Dermis microvascular lymphatic vessel endothelial cell (primary cell): ENCODE measurements around the gene IRAK1. TPM values are rescaled to one million over a fixed set of nuclear protein-coding genes. Genes with fewer than 3 reads are reported as not detected.
A peak's percentile ranks its signal among the peaks of the same experiment; 100 is the strongest.

Source experiments
- DNase-seq, 2 donors: peaks; one replicate each; pipeline versions ENCODE4 v3.0.0 to v3.0.0-alpha.2; 2010; ENCODE audit warnings: low read depth in 2 of 2
- total RNA-seq: library from RNA; depleted of rRNA; stranded (reverse); fragments of >200 nt; gene quantifications from 2 replicates; pipeline ENCODE4 v1.2.1, GENCODE V29; 2014

The IRAK1 gene
- total RNA-seq, result 52.2 and 56.6 TPM in 2 replicates

DNA sequence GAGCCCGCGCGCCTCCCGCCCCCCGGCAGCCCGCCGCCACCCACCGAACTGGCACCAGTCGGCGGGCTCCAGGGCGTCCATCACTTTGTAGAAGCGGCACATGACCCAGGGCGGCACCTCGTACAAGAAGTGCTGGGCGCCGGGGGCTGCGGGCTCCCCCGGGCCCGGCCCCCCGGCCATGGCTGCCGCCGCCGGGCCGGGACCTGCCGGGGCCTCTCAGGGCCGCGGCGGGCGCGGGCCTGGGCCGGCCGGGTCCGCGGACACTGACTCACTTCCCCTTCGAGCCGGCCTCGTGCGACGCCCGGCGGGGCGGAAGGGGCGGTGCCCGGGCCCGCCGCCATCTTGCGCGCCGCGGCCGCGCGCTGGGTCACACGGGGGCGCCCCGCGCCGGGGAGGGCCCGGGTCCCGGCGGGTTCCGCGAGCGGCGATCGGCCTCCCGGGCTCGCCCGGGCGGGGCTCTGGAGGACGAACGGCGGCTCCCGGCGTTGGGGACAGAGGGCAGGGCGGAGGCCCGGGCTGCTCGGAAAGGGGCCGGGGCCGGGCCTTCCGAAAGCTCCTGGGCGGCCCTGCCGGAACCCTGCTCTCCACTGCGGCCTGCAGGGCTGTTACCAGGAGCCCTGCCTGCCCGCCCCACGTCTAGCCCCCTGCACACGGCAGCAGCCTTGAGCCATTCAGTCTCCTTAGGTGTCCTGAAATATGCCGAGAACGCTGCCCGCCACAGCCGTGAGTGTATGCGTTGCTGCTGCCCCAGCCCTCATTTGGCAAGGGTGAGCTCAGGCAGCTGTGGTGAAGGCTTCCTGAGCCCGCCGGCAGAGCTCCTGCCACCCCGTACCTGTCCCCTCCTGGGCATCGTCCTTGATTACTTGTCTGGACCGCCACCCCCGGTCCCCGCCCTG is at the start of gene IRAK1:
IRAK1 (minus strand) TSS at position 270 of the 896 bp plus-strand sequence; CDS start at position 180, 90 bp downstream.
- peak; percentile 21 to 67 for DNase-seq

DNA sequence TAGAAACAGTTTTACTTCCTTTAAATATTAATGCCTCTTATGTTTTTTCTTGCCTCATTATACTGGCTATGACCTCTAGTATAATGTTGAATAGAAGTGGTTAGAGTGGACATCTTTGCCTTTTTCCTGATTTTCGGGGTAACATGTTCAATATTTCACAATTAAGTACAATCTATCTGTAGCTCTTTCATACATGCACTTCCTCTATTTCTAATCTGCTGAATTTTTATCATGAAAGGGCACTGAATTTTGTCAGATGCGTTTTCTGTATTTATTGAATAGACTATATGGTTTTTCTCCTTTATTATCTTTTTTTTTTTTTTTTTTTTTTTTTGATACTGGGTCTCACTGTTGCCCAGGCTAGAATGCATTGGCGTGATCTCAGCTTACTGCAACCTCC is 48.9 kb upstream of the IRAK1 start:
- DNase-seq, result no peak

DNA sequence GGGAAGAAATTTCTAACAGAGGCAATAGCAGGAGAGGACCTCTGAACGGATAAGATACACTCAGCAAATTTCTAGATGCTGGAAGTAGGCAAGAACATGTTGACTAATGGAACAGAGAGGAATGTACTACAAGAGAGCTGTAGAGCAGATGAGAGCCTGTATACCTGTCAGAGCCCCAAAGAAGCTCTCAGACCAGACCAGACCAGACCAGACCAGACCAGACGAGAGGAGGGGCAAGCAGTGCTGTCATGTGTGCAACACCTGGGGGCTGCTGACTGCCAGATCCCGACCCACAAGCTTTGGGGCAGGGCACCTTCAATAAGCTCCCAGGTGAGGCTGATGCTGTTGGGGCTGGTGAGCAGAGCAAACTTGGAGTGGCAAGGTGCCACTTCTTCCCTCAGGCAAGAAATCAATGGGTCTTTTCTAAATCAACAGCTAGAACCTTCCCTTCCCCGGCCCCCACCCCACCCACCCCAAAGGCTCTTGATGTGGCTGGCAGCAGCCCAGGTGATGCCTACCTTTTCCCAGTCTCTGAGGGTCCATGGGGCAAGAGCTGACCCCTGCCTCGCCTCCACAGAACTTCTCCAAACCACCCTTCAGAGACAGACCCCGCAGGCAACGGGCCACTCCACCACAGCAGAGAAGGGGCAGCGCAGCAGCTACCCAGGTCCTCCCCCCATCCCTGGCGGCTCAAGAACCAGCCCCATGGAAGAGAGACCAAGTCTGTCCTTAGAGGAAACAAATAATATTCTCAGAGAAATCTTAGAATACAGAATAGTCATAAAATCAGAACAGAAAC is 45.1 kb upstream of the IRAK1 start:
- no peak for DNase-seq

DNA sequence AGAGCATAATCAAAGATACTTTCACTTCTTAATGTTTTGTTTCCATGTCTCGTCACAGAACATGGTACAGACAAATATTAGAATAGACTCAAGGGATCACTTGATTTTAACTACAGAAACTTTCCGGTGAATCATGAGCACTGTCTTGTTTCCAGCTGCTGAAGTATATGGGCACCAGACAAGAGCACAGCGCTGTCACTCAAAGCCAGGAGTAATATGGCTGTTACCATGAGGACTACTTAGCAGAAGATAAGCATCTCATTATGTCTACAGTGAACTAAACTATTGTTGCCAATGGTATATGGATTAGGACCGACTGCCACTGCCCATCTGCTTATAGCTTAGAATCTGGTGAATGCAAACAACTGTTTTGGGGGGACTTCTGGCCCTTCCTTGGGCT is 43.5 kb upstream of the IRAK1 start:
- DNase-seq, result no peak

DNA sequence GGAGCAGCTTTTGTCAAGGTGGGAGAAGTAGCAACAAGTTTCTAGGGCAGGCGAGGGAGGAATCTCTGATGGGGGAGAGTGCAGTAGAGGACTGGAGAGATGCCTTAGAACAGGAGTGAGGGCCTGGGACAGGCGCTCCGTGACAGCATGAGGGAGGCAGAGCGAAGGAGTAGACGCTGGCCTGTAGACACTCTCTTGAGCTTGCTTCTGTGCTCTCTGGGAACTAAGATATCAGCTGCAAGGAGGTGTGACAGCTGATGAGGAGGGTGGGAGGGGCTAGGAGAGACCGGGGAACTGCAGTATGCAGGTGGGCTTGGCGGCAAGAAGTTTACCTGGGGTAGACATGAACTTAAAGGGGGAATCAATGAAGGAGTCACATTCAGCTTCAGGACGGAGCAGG is 42.1 kb upstream of the IRAK1 start:
- no peak for DNase-seq

DNA sequence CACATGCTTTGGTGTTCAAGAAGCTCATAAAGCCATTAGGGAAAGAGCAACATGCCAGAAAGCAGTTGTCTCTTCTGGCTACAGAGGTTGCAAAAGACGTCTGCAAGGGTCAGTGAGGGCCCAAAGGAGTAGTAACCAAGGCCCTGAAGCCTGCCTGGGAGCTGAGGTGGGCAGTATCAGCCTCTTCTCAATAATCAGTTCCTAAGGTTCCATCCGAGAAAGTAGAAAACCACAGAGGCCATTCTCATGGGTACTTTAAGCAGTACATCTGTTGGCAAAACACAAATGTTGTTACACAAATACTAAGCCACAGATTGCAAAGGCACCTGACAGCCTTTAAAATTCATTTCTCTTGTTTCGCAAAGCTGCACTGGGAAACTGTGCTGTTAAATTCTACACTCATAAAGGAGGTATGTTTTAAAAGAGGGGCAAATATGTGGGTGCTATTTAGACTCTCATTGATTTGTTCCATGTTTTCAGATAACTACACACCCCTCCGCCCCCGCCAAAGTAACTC is 40.1 kb upstream of the IRAK1 start:
- no peak for DNase-seq

DNA sequence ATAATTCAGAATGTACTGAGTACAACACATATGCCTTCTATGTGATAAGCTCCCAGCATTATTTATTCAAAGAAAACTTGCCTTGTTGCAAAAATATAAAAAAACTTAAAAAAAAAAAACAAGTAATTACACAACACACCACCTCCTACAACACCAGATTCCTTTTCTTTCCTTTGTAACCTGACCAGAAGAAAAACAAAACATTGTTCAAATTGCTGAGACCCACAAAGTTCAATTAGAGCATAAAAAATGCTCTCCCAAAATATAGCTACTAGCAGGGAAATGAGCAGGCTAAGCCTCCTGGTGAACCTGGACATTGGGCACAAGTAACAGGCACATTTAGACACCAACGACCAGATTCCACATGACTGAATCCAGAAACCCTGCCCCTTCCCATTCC is 39.5 kb upstream of the IRAK1 start:
- DNase-seq, result no peak

DNA sequence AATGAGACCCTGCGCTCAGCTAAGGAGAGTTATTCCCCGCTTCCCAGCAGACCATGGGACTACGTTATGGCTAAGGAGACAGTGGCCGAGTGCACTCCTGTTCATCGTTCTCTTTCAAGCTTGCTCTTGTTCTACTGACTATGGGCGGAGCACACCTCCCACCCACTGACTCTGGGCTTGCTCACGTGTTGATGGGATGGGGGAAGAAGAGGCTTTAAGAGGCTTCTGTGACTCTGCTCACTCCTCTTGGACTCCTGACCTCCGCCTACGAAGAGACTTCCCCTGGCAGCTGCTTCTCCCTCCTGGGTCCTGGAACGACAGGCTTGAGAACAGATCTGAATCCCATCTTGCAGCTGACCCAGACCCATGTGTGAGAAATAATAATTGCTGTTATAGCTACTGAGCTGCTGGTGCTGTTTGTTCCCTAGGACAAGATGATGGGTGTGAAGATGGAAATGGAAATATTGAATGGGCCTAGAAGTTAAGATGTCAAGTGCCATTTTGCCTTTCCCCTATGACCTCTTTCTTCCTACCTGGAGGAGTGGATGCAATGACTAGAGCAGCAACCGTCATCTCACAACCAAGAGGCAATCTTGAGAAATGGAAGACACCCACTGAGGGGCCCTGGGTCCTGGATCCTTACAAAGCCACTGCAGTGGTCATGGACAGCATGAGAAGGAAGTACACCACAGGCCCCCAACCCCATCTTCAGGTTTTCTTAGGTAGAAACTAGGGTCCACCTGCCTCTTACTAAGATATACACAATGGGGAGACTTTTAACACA is 38.7 kb upstream of the IRAK1 start:
- no peak for DNase-seq

DNA sequence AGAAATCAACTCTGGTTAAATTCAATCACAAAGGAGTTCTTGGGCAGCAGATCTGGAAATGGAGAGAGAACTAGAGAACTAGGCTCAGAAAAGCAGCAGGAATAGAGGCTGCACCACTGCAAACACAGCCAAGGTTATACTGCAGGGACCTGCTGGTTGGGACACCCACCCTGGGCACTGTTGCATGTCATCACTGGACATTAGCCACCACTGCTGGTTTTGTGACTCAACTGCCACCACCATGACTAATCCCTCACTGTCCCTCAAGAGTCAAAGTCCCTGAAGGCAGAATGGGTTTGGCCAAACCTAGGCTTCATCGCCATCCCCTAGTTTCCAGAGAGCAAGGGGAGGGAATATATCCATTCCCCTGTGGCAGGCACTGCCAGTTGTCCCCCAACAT is 38.1 kb upstream of the IRAK1 start:
- DNase-seq, result no peak

DNA sequence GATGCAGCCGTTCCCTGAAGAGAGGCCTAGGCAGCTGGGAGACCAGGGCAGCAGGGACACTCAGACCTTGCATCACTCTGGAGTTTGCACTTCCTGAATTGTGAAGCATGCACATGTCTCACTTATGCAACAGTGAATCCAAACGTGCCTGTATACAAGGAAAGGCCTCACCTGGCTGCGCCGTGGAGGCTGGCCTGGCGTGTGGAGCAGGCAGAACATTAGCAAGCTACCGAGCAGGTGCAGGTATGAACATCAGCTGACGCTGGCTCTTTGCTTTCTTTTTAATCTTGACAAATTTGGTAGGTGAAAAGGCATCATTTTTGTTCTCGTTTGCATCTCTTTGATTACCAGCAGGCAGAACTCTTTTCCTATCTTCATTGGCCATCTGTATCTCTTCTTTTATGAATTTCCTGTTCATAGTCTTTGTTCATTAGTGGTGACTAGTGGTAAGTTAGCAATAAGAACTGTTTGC is 37.1 kb upstream of the IRAK1 start:
- DNase-seq, result no peak

DNA sequence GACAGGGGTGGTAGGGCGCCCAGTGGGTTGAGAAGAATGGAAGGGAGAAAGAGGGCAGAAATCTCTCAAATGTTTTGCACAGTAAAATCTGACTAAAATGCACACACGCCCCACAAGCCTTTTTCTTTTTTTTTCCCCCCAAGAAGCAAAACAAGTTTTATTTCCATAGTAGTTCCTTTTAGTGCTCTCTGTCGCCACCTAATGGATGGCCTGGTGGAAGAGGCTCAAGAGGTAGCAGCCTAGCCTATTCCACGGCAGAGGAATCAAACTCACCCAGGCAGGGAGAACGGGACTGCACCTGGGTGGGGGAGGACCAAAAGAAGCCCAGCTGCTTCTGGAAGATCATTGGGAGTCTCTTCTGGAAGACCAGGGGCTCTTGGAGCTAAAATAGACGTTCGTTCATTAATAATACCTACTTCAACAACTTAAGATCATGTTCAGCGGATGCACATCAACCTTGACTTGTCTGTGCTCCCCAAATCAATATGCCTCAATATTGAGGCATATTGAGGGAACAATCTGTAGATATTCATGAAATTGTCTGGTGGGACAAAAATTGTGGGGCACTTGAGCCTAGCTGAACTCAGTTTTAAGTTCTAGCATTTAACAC is 31.6 kb upstream of the IRAK1 start:
- DNase-seq, result peak; percentile 44 to 64

DNA sequence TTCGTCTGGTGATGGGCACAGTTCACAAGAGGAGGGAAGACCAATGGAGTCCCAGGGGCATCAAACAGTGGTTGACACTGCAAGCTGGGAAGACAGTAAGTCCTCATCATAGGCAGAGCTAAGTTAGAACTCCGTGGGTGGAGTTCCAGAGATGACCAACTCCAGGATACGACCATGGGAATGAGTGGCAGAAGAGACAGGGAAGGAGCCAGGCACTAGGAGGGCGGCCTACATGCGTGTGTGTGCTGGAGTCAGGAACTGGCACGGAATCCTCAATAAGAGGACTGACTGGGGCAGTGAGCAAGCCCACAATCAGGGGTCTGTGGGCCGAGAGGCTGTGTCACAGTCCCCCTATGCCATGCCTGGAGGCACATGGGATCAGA is 30.4 kb upstream of the IRAK1 start:
- DNase-seq, result no peak

DNA sequence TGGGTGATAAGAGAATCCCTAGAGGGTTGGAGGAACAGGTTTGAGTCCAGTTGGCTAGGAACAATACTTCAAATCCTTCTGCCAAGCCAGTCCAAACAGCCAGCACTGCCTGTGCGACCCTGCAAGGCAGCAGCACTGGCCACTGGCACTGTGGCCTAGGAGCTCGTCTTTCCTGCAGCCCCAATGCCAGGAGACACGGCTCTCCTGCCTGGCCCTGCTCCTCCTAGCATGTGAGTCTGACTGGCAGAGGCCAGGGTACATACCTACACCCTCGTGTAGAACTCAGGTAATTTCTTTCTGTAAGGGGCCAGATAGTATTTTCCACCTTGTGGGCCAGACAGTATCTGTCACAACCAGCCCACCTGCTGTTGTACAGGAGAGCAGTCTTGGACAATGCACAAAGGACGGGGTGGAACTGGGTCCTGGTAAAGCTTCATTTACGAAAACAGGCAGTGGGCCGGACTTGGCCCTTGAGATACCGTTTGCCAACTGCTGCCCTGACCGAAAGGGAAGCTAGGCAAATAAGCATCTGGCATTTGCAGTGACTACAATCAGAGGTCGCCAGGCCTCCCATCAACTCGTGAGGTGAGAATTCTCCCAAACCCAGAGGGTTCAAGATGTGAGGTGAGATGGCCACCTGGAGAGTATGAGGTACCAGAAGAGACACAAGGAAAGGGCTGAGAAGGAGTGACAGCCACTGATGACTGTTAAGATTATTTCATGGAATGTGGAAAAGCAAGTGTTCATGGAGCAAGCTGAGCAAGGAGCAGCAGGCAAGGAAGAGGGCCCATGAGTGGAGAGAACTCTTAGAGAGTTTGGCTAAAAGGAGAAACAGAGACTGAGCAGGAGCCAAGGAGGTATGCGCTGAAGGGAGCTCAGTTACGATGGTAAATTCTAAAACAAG is 29.8 kb upstream of the IRAK1 start:
- DNase-seq, result no peak

DNA sequence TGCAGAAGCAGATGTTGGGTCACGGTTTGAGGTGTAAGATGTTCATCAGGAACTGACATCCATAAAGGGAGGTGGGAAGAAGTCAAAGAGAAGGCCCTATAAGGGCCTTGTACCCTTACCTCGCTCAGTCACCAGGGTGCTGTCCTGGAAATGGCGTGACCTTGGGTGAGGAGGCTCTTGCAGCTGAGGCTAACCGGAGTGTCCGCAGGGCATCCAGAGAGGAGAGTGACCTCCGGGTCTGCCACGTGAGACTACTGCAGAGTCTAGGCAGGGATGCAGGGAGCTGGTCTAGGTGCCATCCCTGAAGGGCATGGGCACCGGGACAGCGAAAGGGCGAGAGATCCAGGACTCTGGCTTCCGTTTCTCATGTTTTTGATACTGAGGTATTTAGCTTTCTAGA is 28.7 kb upstream of the IRAK1 start:
- no peak for DNase-seq

DNA sequence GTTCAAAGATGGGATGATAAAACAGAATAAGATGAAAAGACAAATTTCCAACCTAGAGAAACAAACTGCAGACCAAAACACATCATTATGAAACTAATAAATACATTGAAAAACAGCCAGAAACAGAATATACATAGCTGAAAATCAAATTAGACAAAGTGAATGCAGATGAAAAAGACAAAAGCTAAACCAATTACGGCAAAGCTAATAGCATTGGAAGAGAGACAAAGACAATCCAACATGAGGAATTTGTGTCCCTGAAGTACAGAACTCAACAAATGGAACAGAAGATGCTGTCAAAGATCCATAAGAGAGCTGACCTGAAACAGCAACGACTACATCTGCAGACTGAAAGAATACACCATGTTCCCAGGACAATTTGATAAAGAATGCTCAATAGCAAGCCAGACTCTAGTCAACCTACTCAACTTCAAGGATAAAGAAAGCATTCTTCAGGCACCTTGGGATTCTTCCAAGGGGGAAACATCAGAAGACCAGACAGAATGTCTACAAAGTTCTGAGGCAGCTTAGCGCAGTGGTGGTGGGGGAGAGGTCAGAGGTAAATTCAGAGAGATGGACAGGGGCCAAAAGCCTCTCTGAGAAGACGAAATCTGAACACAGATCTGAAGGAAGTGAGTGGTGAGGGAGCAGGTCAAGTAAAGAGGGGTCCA is 27.4 kb upstream of the IRAK1 start:
- DNase-seq, result peak in 1 of 2 donors; percentile 15

DNA sequence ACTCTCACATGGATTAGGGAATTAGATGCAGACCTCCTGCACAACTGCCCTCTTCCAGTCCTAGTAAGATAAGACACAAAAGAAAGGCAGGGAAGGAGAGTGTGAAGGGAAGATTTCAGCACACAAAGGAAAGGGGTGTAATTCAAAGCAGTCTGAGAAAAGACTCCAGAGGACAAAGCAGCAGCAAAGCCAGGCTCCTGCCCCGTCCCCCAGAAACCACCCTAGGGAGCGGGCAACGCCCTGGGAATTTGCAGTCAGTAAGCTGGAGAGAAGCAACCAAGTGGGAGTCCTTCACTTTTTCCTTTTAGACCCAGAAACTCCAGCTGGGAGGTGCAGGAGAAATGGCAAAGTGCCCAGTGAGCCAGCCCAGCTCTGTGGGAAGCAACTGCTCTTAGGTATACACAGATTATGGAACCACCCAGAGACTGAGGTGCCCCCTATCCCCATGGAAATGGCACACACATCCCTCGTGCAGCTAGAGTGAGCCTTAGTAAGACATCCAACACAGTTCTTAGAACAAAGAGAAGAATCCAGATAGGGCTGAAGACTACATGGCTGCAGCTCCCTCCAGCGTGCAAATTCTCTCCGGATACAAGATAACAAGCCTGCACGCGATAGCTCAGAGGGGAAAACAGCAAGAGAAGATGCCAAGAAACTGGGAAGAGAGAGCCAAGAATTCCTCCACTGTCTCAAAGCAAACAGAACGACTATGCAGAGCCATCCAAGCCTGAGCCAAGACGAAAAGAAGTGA is 26.5 kb upstream of the IRAK1 start:
- peak in 1 of 2 donors; percentile 82 for DNase-seq

DNA sequence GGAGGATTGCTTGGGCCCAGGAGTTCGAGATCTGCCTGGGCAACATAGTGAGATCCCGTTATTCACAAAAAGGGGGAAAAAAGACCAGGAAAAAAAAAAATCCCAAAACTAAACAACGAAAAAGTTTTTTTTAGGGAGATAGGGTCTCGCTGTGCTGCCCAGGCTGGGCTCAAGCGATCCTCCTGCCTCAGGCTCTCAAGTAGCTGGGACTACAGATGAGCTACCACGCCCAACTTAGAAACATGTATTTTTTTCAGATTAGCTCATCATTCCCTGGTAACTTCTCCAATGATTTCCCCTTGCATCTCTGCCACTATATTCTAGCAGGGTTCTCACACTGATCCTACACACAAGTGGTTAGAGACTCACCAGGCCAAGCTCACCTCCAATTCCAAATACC is 24.4 kb upstream of the IRAK1 start:
- DNase-seq, result no peak

DNA sequence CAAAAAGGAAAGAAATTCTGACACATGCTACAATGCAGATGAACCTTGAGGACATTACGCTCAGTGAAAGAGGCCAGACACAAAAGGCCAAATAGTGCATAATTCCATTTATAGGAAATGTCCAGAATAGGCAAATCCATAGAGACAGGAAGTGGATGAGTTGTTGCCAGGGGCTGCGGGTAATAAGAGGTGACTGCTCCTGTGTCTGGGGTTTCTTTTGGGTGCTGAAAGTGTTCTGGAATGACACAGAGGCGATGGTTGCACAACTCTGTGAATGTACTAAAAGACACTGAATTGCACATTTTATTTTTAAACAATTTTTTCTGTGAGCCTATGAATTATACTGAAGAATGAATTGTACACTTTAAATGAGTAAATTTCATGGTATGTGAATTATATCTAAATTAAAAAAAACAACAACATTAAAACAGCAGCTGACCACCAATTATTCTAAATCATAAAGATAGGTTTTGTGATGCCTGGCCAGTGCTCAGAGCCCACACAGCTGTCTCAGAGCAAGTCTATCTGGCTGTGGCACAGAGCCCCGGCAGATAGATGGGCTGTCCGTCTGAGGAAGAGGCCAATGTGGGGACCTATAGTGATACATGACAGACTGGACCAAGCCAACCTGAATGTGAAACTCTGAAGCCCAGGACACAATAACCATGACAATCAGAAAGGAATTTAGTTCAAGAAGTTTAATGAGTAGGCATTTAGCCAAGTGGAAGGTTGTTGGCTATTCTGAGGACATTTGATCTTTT is 23.5 kb upstream of the IRAK1 start:
- peak in 1 of 2 donors; percentile 25 for DNase-seq
